ENCODE results near the gene PRORP. TPM values are rescaled to one million over a fixed set of nuclear protein-coding genes. Genes with fewer than 3 reads are reported as not detected.
"Not testable (repeated sequence)": the region's sequence is repeated elsewhere in the genome, so short reads cannot be mapped to it uniquely, and the experiment has no call there.

PRORP gene
- total RNA-seq, 2 experiments from 2014 or later = 30.6 to 34.4 TPM

- DNase-seq (no peak), ATAC-seq (no peak)
- ChIA-PET CTCF (interaction anchor here (1.3 to 12.3 kb wide), 6 partner anchors 9 to 277 kb away, joined by 5 to 219 read pairs (median 24); partner anchors contain the start of gene NFKBIA), POLR2A (interaction anchor here (0.6 to 1.4 kb wide), 5 partner anchors 142 to 337 kb away, joined by 3 to 8 read pairs (median 3); no protein-coding TSS in a partner anchor)
- Mint-ChIP-seq H3K27ac (no peak overlapping the region), H3K4me1 (ENCODE audit: low read depth) (peaks cover 6% of the 10 kb centered on the region), H3K27me3 (no peaks in the 10 kb centered on the region), H3K4me3 (no peak overlapping the region), H3K36me3 (ENCODE audit: low read depth) (peaks cover 14% of the 10 kb centered on the region), H3K9me3 (no peaks in the 10 kb centered on the region)
- intact Hi-C loops (cut with micrococcal nuclease) = loop anchor here (5.0 to 10.0 kb wide), 3 partner anchors 61 to 273 kb away; no protein-coding TSS in a partner anchor
- no peak for TF ChIP-seq CTCF (IDR thresholded peaks at IDR 0.05)
These were observed 21.7 kb downstream of the PRORP start for GRCh38 chr14:35144029-35144428.

- Mint-ChIP-seq H3K9me3 (no peaks in the 10 kb centered on the region), H3K4me3 (no peak overlapping the region), H3K36me3 (ENCODE audit: low read depth) (peaks cover 20% of the 10 kb centered on the region), H3K27me3 (no peaks in the 10 kb centered on the region), H3K27ac (no peak overlapping the region), H3K4me1 (ENCODE audit: low read depth) (peaks cover 7% of the 10 kb centered on the region)
- ChIA-PET POLR2A (no interaction called here), CTCF (interaction anchor here (0.7 to 12.3 kb wide), 4 partner anchors 83 to 266 kb away, joined by 3 to 219 read pairs (median 4); no protein-coding TSS in a partner anchor)
- DNase-seq = no peak
- intact Hi-C loops (cut with micrococcal nuclease) = loop anchor here (10.0 kb wide), 1 partner anchor 58 kb away; no protein-coding TSS in a partner anchor
- ATAC-seq = no peak
- TF ChIP-seq CTCF (IDR thresholded peaks at IDR 0.05) = no peak
These were observed 24.4 kb downstream of the PRORP start for GRCh38 chr14:35146711-35147149.

- intact Hi-C loops (cut with micrococcal nuclease) = loop anchor here (10.0 kb wide), 1 partner anchor 58 kb away; no protein-coding TSS in a partner anchor
- H3K27me3 Mint-ChIP-seq = no peaks in the 10 kb centered on the region
- H3K27ac Mint-ChIP-seq = no peak overlapping the region
- peaks cover 20% of the 10 kb centered on the region for H3K36me3 Mint-ChIP-seq (ENCODE audit: low read depth)
- ChIA-PET POLR2A (no interaction called here), CTCF (interaction anchor here (1.1 to 12.3 kb wide), 4 partner anchors 83 to 274 kb away, joined by 3 to 219 read pairs (median 4); no protein-coding TSS in a partner anchor)
- no peaks in the 10 kb centered on the region for H3K9me3 Mint-ChIP-seq
- ATAC-seq = no peak
- DNase-seq = no peak
- H3K4me1 Mint-ChIP-seq (ENCODE audit: low read depth) = peaks cover 7% of the 10 kb centered on the region
- no peak overlapping the region for H3K4me3 Mint-ChIP-seq
- no peak for TF ChIP-seq CTCF (IDR thresholded peaks at IDR 0.05)
These were observed 24.8 kb downstream of the PRORP start for GRCh38 chr14:35147186-35147585.

- Mint-ChIP-seq H3K27ac (no peak overlapping the region), H3K27me3 (no peaks in the 10 kb centered on the region), H3K4me3 (no peak overlapping the region), H3K9me3 (no peaks in the 10 kb centered on the region), H3K36me3 (ENCODE audit: low read depth) (peaks cover 20% of the 10 kb centered on the region), H3K4me1 (ENCODE audit: low read depth) (peaks cover 7% of the 10 kb centered on the region)
- ChIA-PET POLR2A (no interaction called here), CTCF (interaction anchor here (1.1 to 12.3 kb wide), 3 partner anchors 82 to 274 kb away, joined by 3 to 219 read pairs (median 4); no protein-coding TSS in a partner anchor)
- no peak for ATAC-seq
- intact Hi-C loops (cut with micrococcal nuclease) = loop anchor here (10.0 kb wide), 1 partner anchor 57 kb away; no protein-coding TSS in a partner anchor
- no peak for TF ChIP-seq CTCF (IDR thresholded peaks at IDR 0.05)
- no peak for DNase-seq
These were observed 25.4 kb downstream of the PRORP start for GRCh38 chr14:35147711-35148110.

GRCh38 chr14:35149239-35149638, 26.9 kb downstream of the PRORP start:
- TF ChIP-seq CTCF (IDR thresholded peaks at IDR 0.05) = no peak
- ATAC-seq (no peak), DNase-seq (no peak)
- CTCF ChIA-PET = interaction anchor here (2.3 kb wide), 1 partner anchor 273 kb away, joined by 9 read pairs; no protein-coding TSS in a partner anchor
- intact Hi-C loops (cut with micrococcal nuclease) = loop anchor here (10.0 kb wide), 1 partner anchor 56 kb away; no protein-coding TSS in a partner anchor
- peaks cover 10% of the 10 kb centered on the region for H3K4me1 Mint-ChIP-seq (ENCODE audit: low read depth)
- no peaks in the 10 kb centered on the region for H3K9me3 Mint-ChIP-seq
- POLR2A ChIA-PET = no interaction called here
- H3K4me3 Mint-ChIP-seq = no peak overlapping the region
- no peak overlapping the region for H3K27ac Mint-ChIP-seq
- H3K27me3 Mint-ChIP-seq = no peaks in the 10 kb centered on the region
- peaks cover 24% of the 10 kb centered on the region for H3K36me3 Mint-ChIP-seq (ENCODE audit: low read depth)

- DNase-seq; H3K27me3 Mint-ChIP-seq; H3K9me3 Mint-ChIP-seq; H3K4me3 Mint-ChIP-seq; POLR2A ChIA-PET; H3K27ac Mint-ChIP-seq; intact Hi-C loops (cut with micrococcal nuclease); CTCF ChIA-PET; ATAC-seq: not testable (repeated sequence)
- H3K4me1 Mint-ChIP-seq (ENCODE audit: low read depth) = peaks cover 21% of the 10 kb centered on the region
- peaks cover 16% of the 10 kb centered on the region for H3K36me3 Mint-ChIP-seq (ENCODE audit: low read depth)
These were observed 30.2 kb downstream of the PRORP start for GRCh38 chr14:35152531-35152930.

All from activated CD8-positive, alpha-beta T cell treated with anti-CD3 and anti-CD28 coated beads for 36 hours (primary cell).